PFSK-1 (cell line): ENCODE measurements around the gene SPOCD1.

Experiments used
- FOXP2 ChIP-seq: optimal IDR thresholded peaks from 2 replicates; pipeline ENCODE3; 2011; ENCODE audit warnings: borderline replicate concordance, control low read depth, inconsistent platforms; ENCODE audit not compliant: insufficient read depth; ENCODE audit errors: extremely low read length, extremely low read depth
- POLR2AphosphoS5 ChIP-seq: IDR thresholded peaks from 2 replicates; pipeline ENCODE4 v1.6.1; 2012; ENCODE audit warnings: low read depth, mild to moderate bottlenecking, control low read depth, low read length, moderate library complexity
- SIN3A ChIP-seq: IDR thresholded peaks from 2 replicates; pipeline ENCODE4 v1.6.1; 2012; ENCODE audit warnings: mild to moderate bottlenecking, low read length, moderate library complexity, borderline replicate concordance; ENCODE audit not compliant: insufficient read depth
- TAF1 ChIP-seq: IDR thresholded peaks from 2 replicates; pipeline ENCODE4 v1.6.1; 2012; ENCODE audit warnings: low read length, control low read depth, borderline replicate concordance; ENCODE audit not compliant: insufficient read depth
- TF ChIP-seq, protein P1 (sequence below), 2 experiments: IDR thresholded peaks; 2 replicates each; pipeline versions ENCODE4 v1.6.1 to v1.8.0; 2011 to 2012; ENCODE audit warnings: low read depth in 2 of 2, low read length in 2 of 2, control low read depth in 1 of 2, inconsistent platforms in 1 of 2, mild to moderate bottlenecking in 1 of 2, moderate library complexity in 1 of 2; ENCODE audit not compliant: insufficient read depth in 1 of 2

Gene SPOCD1

DNA sequence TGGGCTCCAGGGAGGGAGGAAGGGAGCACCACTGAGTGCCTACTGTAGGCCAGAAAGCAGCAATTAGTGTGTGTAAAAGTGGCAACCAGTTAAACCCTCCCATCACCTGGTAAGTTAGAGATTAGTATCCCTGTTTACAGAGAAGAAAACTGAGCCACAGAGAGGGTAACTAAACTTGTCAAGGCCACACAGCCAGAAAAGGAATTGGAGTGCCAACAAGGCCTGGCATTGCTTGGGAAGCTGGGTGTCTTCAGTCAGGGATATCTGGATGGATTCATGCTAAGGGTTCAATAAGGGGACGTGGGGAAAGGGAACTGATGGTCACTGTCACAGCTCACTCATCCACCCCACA lies 28.1 kb downstream of the SPOCD1 start:
- no peak for TF ChIP-seq FOXP2

DNA sequence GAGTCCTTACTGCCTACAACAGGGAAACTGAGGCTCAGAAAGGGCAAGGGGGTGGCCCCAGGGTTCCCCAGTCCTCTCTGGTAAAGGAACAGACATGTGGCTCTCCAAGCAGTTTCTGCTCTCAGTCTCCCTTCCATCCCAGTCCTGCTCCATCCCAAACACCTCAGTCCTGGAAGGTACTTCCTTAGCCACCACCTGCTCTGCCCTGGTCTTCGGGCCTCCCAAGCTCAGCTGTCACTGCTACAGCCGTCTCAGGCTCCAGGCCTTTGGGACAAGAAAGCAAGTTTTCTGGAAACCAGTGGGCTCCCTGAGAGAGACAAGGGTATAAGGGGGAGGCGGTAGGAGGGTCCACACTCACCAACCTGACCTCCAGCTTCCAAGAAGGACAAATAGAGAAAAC lies 28.6 kb downstream of the SPOCD1 start:
- TF ChIP-seq POLR2AphosphoS5 (no peak), TAF1 (no peak)

DNA sequence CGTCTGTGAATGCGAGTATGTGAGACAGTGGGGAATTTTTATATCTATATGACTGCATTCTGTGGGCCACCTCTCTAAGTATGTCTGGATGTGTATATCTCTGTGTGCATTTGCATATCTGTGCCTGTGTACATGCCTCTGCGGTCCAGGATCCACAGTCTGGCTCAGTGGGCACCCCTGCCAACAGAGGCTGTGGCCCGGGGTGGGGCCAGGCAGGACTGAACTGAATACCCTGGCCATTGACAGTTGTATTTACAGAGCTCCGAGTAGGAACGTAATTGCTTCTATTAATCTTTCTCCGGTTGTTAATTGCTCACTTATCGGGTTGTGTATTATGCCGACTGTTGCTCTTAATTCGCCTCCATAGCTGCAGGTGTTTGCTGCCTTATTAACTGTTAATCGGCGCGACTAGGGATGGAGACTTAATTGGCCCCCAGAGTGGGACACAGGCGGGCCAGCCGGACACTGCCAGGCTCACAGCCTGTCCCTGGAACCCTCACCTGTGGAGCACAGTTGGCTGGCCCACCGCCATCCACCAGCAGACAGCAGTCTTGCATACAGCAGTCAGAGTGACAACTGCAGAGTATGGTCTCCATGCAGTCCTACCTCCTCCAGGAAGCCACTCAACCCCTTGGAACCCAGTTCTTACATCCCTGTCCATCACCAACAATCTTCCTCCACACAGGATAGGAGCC lies 29.3 kb downstream of the SPOCD1 start:
- TF ChIP-seq POLR2AphosphoS5 (no peak), TAF1 (no peak), FOXP2 (no peak), SIN3A (no peak)
- TF ChIP-seq, protein P1, sequence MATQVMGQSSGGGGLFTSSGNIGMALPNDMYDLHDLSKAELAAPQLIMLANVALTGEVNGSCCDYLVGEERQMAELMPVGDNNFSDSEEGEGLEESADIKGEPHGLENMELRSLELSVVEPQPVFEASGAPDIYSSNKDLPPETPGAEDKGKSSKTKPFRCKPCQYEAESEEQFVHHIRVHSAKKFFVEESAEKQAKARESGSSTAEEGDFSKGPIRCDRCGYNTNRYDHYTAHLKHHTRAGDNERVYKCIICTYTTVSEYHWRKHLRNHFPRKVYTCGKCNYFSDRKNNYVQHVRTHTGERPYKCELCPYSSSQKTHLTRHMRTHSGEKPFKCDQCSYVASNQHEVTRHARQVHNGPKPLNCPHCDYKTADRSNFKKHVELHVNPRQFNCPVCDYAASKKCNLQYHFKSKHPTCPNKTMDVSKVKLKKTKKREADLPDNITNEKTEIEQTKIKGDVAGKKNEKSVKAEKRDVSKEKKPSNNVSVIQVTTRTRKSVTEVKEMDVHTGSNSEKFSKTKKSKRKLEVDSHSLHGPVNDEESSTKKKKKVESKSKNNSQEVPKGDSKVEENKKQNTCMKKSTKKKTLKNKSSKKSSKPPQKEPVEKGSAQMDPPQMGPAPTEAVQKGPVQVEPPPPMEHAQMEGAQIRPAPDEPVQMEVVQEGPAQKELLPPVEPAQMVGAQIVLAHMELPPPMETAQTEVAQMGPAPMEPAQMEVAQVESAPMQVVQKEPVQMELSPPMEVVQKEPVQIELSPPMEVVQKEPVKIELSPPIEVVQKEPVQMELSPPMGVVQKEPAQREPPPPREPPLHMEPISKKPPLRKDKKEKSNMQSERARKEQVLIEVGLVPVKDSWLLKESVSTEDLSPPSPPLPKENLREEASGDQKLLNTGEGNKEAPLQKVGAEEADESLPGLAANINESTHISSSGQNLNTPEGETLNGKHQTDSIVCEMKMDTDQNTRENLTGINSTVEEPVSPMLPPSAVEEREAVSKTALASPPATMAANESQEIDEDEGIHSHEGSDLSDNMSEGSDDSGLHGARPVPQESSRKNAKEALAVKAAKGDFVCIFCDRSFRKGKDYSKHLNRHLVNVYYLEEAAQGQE (IDR thresholded peaks at IDR 0.05; ENCODE audit: insufficient read depth in 1 of 2, low read depth in 2 of 2, low read length in 2 of 2) = no peak

DNA sequence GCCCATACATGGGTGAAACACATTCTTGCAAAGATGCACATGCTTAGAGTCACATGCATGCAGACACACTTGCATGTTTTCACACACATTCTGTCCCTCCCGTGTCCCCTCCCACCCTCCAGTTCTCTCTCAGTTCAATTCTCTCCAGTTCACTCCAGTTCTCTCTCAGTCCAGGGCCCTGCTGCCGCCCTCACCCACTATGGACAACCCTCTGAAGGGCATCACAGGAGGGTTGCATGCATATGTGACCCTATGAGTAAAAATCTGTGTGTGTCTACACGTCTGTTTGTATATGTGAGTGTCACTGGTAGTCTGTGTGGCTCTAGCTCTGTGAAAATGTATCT lies 29.9 kb downstream of the SPOCD1 start:
- TF ChIP-seq SIN3A (no peak), POLR2AphosphoS5 (no peak), TAF1 (no peak), FOXP2 (no peak)
- TF ChIP-seq, protein P1 (IDR thresholded peaks at IDR 0.05; ENCODE audit: insufficient read depth in 1 of 2, low read depth in 2 of 2, low read length in 2 of 2) = no peak

DNA sequence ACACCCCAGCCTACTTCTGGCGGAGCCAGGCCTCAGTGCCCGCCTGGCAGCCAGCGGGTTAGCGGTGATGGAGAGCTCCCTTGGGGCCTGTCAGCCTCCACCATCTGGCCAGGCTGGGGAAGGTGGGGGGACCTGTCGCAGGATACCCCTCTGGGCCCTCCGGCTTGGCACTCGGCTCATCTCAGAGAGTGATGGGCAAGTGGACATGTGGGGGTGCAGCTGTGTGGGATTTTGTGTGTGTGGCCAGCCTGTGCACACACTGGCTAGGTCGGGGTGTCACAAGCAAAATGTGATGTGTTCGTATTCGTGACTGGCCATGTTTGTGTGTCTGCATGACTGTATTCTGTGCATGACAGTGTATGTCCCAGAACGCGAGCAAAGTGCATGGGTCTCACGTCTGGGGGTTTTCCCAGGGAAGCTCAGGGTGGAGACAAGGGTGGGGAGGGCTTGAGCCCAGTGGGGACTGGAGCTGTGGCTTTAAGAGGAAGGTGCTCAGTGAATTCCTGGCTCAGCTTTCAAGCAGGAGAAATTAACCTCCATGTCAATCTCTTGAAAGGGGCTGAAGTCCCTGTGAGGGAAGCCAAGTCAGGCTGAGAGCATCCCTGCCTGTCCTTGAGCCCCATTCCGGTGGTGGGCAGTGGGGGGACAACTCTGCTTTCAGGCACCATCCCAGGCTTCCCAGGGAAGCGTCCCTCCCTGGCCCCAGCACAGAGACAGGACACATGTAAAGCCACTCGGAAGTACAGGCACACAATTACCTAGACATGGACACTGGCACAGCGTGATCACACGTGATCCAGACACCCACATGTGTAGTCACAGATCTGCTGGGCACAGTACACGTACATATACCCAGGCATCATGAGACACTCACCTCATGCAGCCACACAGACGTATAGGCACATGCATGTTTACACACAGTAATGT lies 30.5 kb downstream of the SPOCD1 start:
- TF ChIP-seq, protein P1 (IDR thresholded peaks at IDR 0.05; ENCODE audit: insufficient read depth in 1 of 2, low read depth in 2 of 2, low read length in 2 of 2) = no peak
- TF ChIP-seq POLR2AphosphoS5 (no peak), SIN3A (no peak), FOXP2 (no peak), TAF1 (no peak)

DNA sequence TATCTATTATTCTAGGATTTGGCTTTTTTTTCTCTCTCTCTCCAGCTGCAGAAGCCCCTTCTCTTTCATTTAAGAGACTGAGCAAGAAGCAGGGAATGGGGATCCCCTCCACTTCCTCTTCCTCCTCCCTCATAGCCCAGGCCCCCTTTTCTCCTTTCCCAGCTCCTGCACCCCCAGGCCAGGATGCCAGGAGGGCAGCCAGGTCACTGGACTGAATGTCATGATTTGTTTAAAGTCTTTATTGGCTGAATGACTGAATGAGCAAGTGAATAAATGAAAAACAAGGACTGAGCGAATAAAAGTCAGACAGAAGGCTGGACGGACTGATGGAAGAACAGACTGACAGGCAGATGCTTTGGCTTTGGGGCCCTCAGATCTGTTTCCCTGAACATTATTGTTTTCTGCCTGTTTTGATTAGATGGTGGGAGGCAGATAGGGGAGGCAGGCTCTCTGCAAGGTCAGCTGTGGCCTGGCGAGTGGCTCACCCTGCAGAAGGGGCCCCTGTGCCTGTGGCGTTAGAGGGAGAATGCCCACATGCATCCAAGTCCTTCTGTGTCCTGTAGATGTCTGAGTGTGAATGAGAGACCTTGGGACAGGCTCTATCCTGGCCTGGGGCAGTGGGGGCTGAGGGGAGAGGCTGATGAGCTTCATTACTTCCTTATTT lies 31.3 kb downstream of the SPOCD1 start:
- TF ChIP-seq TAF1 = no peak
- TF ChIP-seq FOXP2 = no peak
- TF ChIP-seq SIN3A = no peak
- no peak for TF ChIP-seq POLR2AphosphoS5
- TF ChIP-seq, protein P1 (IDR thresholded peaks at IDR 0.05; ENCODE audit: insufficient read depth in 1 of 2, low read depth in 2 of 2, low read length in 2 of 2) = no peak
